Left lung (tissue), 10 donors: ENCODE data around the gene SOHLH1. TPM values are rescaled to one million over a fixed set of nuclear protein-coding genes. Genes with fewer than 3 reads are reported as not detected.

Experiments used
- ATAC-seq: fragments of 200-7000 bp; cut with Tn5 transposase; one replicate; pipeline ENCODE4 v1.9.1; 2020; ENCODE audit warnings: moderate library complexity
- DNase-seq, 4 donors: peaks; one replicate each; pipeline ENCODE4 v3.0.0-alpha.2; 2013 to 2020
- H3K27ac ChIP-seq, 2 donors: fragments of 200-600 bp; sonication (generic) in 1 of 2; one replicate each; pipeline versions ENCODE4 v1.5.0 to v1.8.0; 2020 to 2021
- H3K27me3 ChIP-seq, 2 donors: fragments of 200-600 bp; sonication (generic) in 1 of 2; one replicate each; pipeline versions ENCODE4 v1.5.0 to v1.8.0; 2020 to 2021
- H3K36me3 ChIP-seq, 2 donors: fragments of 200-600 bp; sonication (generic) in 1 of 2; one replicate each; pipeline versions ENCODE4 v1.5.0 to v1.8.0; 2020 to 2021
- H3K4me1 ChIP-seq, 2 donors: fragments of 200-600 bp; one replicate each; pipeline ENCODE4 v1.8.0; 2021
- H3K4me3 ChIP-seq, 2 donors: fragments of 200-600 bp; sonication (generic) in 1 of 2; one replicate each; pipeline versions ENCODE4 v1.5.0 to v1.8.0; 2020 to 2021; ENCODE audit warnings: mild to moderate bottlenecking in 1 of 2
- H3K9me3 ChIP-seq, 2 donors: fragments of 200-600 bp; sonication (generic) in 1 of 2; one replicate each; pipeline versions ENCODE4 v1.5.0 to v1.8.0; 2020 to 2021
- intact Hi-C, 2 donors: fragments of 100-400 bp; cut with DNase I; formaldehyde crosslinking; loops; one replicate each; pipeline versions ENCODE4 v1.11.2 to v1.14.2; 2022
- polyA plus RNA-seq, 6 donors: library from polyadenylated mRNA; unstranded; fragments of 120-200 nt; gene quantifications; one replicate each; pipeline ENCODE4 v1.2.1, GENCODE V29; 2013; ENCODE audit not compliant: insufficient read length in 6 of 6
- total RNA-seq, 2 donors: library from RNA; stranded (reverse); fragmentation: NEBNext Ultra II Directional; extraction: Animal tissue kit (Norgen Biotek cat#: 25700); gene quantifications; one replicate each; pipeline ENCODE4 v1.2.1, GENCODE V29; 2021
- TF ChIP-seq, protein P1 (sequence below), 2 donors: fragments of 200-600 bp; sonication (generic) in 1 of 2; IDR thresholded peaks; one replicate each; pipeline versions ENCODE4 v1.5.0 to v1.8.0; 2021; ENCODE audit warnings: antibody characterized with exemption in 2 of 2
- donor health status: DM: no; HTN: yes; CAD: no.
- donor health status: DM: no; HTN: no; CAD: no.

SOHLH1 gene
- total and polyA plus RNA-seq, 8 donors, result not detected

DNA sequence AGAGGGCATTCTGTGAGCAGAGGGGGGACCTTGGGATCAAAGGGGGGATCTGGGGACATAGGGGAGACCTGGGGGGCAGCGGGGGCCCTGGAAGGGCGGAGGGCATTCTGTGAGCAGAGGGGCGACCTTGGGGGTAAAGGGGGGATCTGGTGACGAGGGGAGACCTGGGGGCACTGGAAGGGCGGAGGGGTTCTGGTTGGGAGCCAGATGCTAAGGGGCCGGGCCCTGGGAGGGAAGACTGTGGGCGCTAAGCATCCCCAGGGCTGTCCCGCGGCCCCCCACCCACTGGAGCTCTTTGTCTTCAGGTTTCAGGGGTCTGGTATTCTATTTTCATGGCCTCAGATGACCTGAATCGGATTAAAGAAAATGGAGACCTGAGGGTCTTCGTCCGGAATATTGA, 35.4 kb downstream of the SOHLH1 start:
- H3K27ac ChIP-seq, result no peak overlapping the region
- ATAC-seq (no peak), DNase-seq (no peak)
- H3K4me1 ChIP-seq, result no peaks in the 10 kb centered on the region
- H3K36me3 ChIP-seq, result no peaks in the 10 kb centered on the region
- H3K27me3 ChIP-seq, result peaks cover 0 to 54% of the 10 kb centered on the region in 2 donors
- intact Hi-C loops, result no loop called here
- no peaks in the 10 kb centered on the region for H3K9me3 ChIP-seq
- no peak overlapping the region for H3K4me3 ChIP-seq
- TF ChIP-seq, protein P1, sequence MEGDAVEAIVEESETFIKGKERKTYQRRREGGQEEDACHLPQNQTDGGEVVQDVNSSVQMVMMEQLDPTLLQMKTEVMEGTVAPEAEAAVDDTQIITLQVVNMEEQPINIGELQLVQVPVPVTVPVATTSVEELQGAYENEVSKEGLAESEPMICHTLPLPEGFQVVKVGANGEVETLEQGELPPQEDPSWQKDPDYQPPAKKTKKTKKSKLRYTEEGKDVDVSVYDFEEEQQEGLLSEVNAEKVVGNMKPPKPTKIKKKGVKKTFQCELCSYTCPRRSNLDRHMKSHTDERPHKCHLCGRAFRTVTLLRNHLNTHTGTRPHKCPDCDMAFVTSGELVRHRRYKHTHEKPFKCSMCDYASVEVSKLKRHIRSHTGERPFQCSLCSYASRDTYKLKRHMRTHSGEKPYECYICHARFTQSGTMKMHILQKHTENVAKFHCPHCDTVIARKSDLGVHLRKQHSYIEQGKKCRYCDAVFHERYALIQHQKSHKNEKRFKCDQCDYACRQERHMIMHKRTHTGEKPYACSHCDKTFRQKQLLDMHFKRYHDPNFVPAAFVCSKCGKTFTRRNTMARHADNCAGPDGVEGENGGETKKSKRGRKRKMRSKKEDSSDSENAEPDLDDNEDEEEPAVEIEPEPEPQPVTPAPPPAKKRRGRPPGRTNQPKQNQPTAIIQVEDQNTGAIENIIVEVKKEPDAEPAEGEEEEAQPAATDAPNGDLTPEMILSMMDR (IDR thresholded peaks at IDR 0.05), result no peak

DNA sequence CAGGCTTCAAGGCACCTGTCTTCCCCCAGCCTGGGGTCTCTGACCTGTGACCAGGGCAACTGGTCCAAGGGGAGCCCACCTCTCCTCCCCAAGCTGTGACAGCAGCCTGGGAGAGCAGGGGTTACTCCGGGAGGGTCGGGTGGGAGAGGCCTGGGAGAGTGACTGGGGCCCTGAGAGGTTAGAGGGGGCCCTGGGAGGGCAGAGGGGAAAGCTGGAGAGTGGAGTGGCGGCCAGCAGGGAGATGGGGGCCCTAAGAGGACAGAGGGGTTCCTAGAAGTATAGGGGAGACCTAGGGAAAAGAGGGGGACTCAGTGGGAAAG, 35.9 kb downstream of the SOHLH1 start:
- Histone ChIP-seq H3K27me3 (peaks cover 0 to 54% of the 10 kb centered on the region in 2 donors), H3K9me3 (no peaks in the 10 kb centered on the region), H3K4me1 (no peaks in the 10 kb centered on the region), H3K4me3 (no peak overlapping the region), H3K36me3 (no peaks in the 10 kb centered on the region), H3K27ac (no peak overlapping the region)
- TF ChIP-seq, protein P1 (IDR thresholded peaks at IDR 0.05), result no peak
- ATAC-seq (no peak), DNase-seq (no peak)
- intact Hi-C loops, result no loop called here

DNA sequence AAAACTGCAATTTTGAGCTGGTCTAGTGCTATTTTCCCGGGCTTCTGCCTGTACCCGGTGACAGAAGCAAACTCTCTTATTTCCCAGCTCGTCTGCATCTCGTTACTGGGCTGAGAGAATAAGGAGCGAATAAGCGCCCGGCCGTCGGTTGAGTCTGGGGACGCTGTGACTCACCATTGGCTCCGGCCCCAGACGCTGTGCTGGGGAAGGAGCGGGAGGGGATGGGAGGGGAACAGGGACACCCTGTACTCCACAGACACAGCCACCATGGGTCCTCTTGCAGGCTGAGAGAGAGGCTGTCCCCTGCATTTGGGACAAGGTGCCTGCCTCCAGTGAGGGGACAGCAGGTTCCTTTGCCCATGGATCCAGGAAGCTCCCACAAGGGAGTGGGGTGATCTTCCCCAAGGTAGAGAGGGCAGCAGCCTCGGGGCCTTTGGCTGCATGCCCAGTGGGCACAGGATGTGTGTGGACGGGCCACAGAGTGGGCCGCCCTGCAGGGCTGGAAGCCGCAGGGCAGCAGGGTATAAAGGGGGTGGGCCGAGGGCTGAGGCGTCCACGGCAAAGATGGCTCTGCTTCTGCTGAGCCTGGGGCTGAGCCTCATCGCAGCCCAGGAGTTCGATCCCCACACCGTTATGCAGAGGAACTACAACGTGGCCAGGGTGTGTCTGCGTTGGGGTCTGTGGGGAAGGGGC, 36.4 kb downstream of the SOHLH1 start, which contains the start of gene LCN9:
TSS of gene LCN9 (plus strand) at position 552 of the 693 bp plus-strand sequence. CDS start at position 565, 13 bp downstream.
- H3K9me3 ChIP-seq, result no peaks in the 10 kb centered on the region
- no peaks in the 10 kb centered on the region for H3K36me3 ChIP-seq
- ATAC-seq (no peak), DNase-seq (no peak)
- peaks cover 0 to 54% of the 10 kb centered on the region in 2 donors for H3K27me3 ChIP-seq
- H3K4me3 ChIP-seq, result no peak within 1 kb of the TSS
- TF ChIP-seq, protein P1 (IDR thresholded peaks at IDR 0.05), result no peak
- no peaks in the 10 kb centered on the region for H3K4me1 ChIP-seq
- no peak within 1 kb of the TSS for H3K27ac ChIP-seq
- intact Hi-C loops, result no loop called here

DNA sequence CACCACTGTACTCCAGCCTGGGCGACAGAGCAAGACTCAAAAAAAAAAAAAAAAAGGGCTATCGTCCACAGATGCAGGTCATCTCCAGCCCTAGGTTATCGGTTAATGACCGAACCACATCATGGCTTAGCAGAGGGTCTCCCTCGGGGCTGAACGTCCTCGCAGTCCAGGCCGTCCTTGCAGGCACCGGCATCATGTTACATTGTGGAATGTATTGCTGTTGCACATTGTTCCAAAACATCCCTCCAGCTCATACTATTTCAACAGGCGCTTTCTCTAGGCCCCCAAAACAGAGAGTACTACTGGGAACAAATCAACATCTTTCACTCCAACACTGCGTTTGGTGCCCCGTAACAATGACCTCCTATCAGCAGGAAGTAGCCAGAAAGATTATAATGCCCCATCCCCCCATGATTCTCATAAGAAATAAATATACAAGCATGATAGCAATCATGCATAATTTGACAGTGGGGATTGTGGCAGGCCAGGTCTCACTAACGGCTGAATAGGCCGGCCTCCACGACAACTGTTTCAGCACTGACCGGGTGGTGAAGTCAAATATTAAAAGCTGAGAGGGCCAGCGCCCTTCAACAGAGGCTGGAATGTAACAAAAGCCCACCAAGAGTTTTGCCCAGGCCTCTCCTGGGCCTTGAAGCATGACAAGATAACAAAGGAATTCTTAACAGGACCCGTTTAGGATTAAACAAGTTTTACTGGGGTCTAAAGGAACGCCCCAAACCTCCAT, 37.3 kb downstream of the SOHLH1 start:
- H3K9me3 ChIP-seq, result no peaks in the 10 kb centered on the region
- no peak overlapping the region for H3K4me3 ChIP-seq
- no peak for ATAC-seq
- TF ChIP-seq, protein P1 (IDR thresholded peaks at IDR 0.05), result no peak
- H3K36me3 ChIP-seq, result no peaks in the 10 kb centered on the region
- H3K27ac ChIP-seq, result no peak overlapping the region
- no peak for DNase-seq
- H3K27me3 ChIP-seq, result peaks cover 0 to 46% of the 10 kb centered on the region in 2 donors
- intact Hi-C loops, result no loop called here
- H3K4me1 ChIP-seq, result no peaks in the 10 kb centered on the region

DNA sequence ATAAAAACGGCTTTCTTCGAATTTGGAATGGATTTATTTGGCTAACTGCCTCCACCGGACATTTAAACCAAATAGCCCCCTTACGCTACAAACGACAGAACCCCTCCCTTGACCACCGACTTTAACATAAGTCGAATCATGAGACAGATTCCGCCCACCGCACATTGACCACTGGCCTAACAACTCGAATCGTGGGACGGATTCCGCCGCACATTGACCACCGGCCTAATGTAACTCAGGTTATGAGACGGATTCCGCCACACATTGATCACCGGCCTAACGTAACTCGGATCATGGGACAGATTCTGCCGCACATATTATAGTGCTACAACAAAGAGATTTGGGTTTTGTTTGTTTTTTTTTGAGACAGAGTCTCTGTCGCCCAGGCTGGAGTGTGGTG, 38.9 kb downstream of the SOHLH1 start:
- intact Hi-C loops, result no loop called here
- no peaks in the 10 kb centered on the region for H3K4me1 ChIP-seq
- H3K9me3 ChIP-seq, result no peaks in the 10 kb centered on the region
- TF ChIP-seq, protein P1 (IDR thresholded peaks at IDR 0.05), result no peak
- no peak for DNase-seq
- H3K36me3 ChIP-seq, result no peaks in the 10 kb centered on the region
- peaks cover 0 to 42% of the 10 kb centered on the region in 2 donors for H3K27me3 ChIP-seq
- no peak overlapping the region for H3K4me3 ChIP-seq
- no peak for ATAC-seq
- H3K27ac ChIP-seq, result no peak overlapping the region
